Fibroblast of lung (primary cell): ENCODE measurements around the gene JAKMIP3. TPM values are rescaled to one million over a fixed set of nuclear protein-coding genes. Genes with fewer than 3 reads are reported as not detected.

Source experiments
- DNase-seq, 2 donors: peaks; one replicate each; pipeline versions ENCODE4 v3.0.0 to v3.0.0-alpha.2; 2010; ENCODE audit warnings: low read depth in 2 of 2
- H2AFZ ChIP-seq: 2 replicates; pipeline ENCODE4 v1.5.1; 2012; ENCODE audit warnings: low read length, control low read depth, inconsistent platforms
- H3K27ac ChIP-seq: 2 replicates; pipeline ENCODE4 v1.5.1; 2011; ENCODE audit warnings: low read length, control low read depth; ENCODE audit not compliant: insufficient read depth
- H3K27me3 ChIP-seq: 2 replicates; pipeline ENCODE4 v1.5.1; 2011; ENCODE audit warnings: mild to moderate bottlenecking, low read length; ENCODE audit not compliant: control insufficient read depth, insufficient read depth
- H3K36me3 ChIP-seq: 2 replicates; pipeline ENCODE4 v1.5.1; 2011; ENCODE audit warnings: low read length; ENCODE audit not compliant: control insufficient read depth, insufficient read depth
- H3K4me1 ChIP-seq: 2 replicates; pipeline ENCODE4 v1.5.1; 2011; ENCODE audit warnings: low read length; ENCODE audit not compliant: control insufficient read depth, insufficient read depth; ENCODE audit errors: extremely low read depth
- H3K4me2 ChIP-seq: 2 replicates; pipeline ENCODE4 v1.5.1; 2011; ENCODE audit warnings: low read length, control low read depth; ENCODE audit not compliant: insufficient read depth; ENCODE audit errors: extremely low read depth
- H3K4me3 ChIP-seq, 4 experiments: fragments of 200-600 bp in 1 of 4; sonication (generic) in 1 of 4; replicated peaks in 1 of 4; 2 replicates each; pipeline ENCODE4 v1.5.1; 2011 to 2016; ENCODE audit warnings: low read length in 4 of 4, low read depth in 3 of 4, mild to moderate bottlenecking in 3 of 4, control low read depth in 2 of 4, inconsistent platforms in 1 of 4, mixed read lengths in 1 of 4; ENCODE audit not compliant: insufficient read depth in 1 of 4; ENCODE audit errors: control extremely low read depth in 1 of 4
- H3K79me2 ChIP-seq: 2 replicates; pipeline ENCODE4 v1.5.1; 2012; ENCODE audit warnings: mild to moderate bottlenecking, low read length, inconsistent platforms; ENCODE audit not compliant: control insufficient read depth, insufficient read depth
- H3K9ac ChIP-seq: 2 replicates; pipeline ENCODE4 v1.5.1; 2011; ENCODE audit warnings: mild to moderate bottlenecking, low read length, control low read depth; ENCODE audit not compliant: insufficient read depth
- H3K9me3 ChIP-seq: 2 replicates; pipeline ENCODE4 v1.5.1; 2012; ENCODE audit warnings: low read depth, low read length; ENCODE audit not compliant: control insufficient read depth, insufficient read depth
- H4K20me1 ChIP-seq: 2 replicates; pipeline ENCODE4 v1.5.1; 2011; ENCODE audit warnings: low read length; ENCODE audit not compliant: control insufficient read depth, insufficient read depth; ENCODE audit errors: extremely low read depth
- CTCF ChIP-seq, 2 donors: IDR thresholded peaks in 1 of 2; conservative IDR thresholded peaks in 1 of 2; 1 replicate in 1 of 2; 2 replicates in 1 of 2; pipeline ENCODE4 v1.5.1; 2011 to 2012; ENCODE audit warnings: low read length in 2 of 2, control low read depth in 1 of 2, inconsistent platforms in 1 of 2, low read depth in 1 of 2, mild to moderate bottlenecking in 1 of 2
- EZH2 ChIP-seq: IDR thresholded peaks from 2 replicates; pipeline ENCODE4 v1.5.1; 2012; ENCODE audit warnings: low read length, control low read depth, mild to moderate bottlenecking; ENCODE audit errors: missing control alignments
- polyA plus RNA-seq, 2 donors: library from polyadenylated mRNA; depleted of rRNA in 1 of 2; stranded (reverse) in 1 of 2; unstranded in 1 of 2; fragments of >200 nt; gene quantifications; 2 replicates each; pipeline ENCODE4 v1.2.1, GENCODE V29; 2011 to 2012; ENCODE audit warnings: missing spikeins in 1 of 2
- total RNA-seq: library from RNA; depleted of rRNA; stranded (reverse); fragments of >200 nt; gene quantifications from 2 replicates; pipeline ENCODE4 v1.2.1, GENCODE V29; 2014

Gene JAKMIP3
- total and polyA plus RNA-seq, 2 donors (not counting 1 experiment from before 2014, with no cell fraction given): 0.17 TPM

GRCh38 chr10:132044803-132045202 is 20.9 kb upstream of the JAKMIP3 start:
- Histone ChIP-seq H3K9ac (no peak overlapping the region), H3K4me1 (no peaks in the 10 kb centered on the region), H3K36me3 (no peaks in the 10 kb centered on the region), H4K20me1 (no peaks in the 10 kb centered on the region), H3K27me3 (no peaks in the 10 kb centered on the region), H3K79me2 (no peaks in the 10 kb centered on the region), H3K4me2 (no peak overlapping the region), H2AFZ (no peak overlapping the region), H3K4me3 (no peak overlapping the region), H3K27ac (no peak overlapping the region), H3K9me3 (no peaks in the 10 kb centered on the region)
- TF ChIP-seq EZH2 (no peak), CTCF (conservative IDR thresholded peaks at IDR 0.05 in 1 of 2, IDR thresholded peaks at IDR 0.05 in 1 of 2; ENCODE audit: low read depth in 1 of 2, low read length in 2 of 2) (no peak)
- DNase-seq: no peak

DNA sequence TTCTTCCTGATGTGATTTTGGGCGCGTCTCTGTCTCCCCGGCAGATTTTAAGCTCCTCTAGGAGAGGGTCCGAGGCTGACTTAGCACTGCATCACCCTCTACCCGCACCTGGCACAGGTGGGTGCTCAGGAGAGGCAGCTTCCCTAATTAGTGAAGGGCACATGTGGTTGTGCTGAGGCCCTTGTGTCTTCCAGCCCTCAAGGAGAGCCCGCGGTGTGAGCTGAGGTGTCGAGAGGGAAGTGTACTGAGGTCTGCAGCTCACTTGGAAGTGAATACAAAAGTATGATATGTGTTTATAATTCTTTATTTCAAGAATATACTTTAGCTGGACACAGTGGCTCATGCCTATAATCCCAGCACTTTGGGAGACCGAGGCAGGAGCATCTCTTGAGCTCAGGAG is 20.4 kb upstream of the JAKMIP3 start:
- no peaks in the 10 kb centered on the region for H4K20me1 ChIP-seq
- H3K4me1 ChIP-seq: no peaks in the 10 kb centered on the region
- H3K27ac ChIP-seq: no peak overlapping the region
- no peaks in the 10 kb centered on the region for H3K27me3 ChIP-seq
- H3K9me3 ChIP-seq: no peaks in the 10 kb centered on the region
- no peak for TF ChIP-seq CTCF (conservative IDR thresholded peaks at IDR 0.05 in 1 of 2, IDR thresholded peaks at IDR 0.05 in 1 of 2; ENCODE audit: low read depth in 1 of 2, low read length in 2 of 2)
- TF ChIP-seq EZH2: no peak
- DNase-seq: no peak
- no peaks in the 10 kb centered on the region for H3K79me2 ChIP-seq
- H3K4me2 ChIP-seq: no peak overlapping the region
- no peak overlapping the region for H2AFZ ChIP-seq
- H3K9ac ChIP-seq: no peak overlapping the region
- H3K36me3 ChIP-seq: no peaks in the 10 kb centered on the region
- no peak overlapping the region for H3K4me3 ChIP-seq

GRCh38 chr10:132047575-132048293 is 18.0 kb upstream of the JAKMIP3 start:
- Histone ChIP-seq H3K27me3 (no peaks in the 10 kb centered on the region), H3K9me3 (no peaks in the 10 kb centered on the region), H3K4me1 (no peaks in the 10 kb centered on the region), H3K9ac (no peak overlapping the region), H3K36me3 (no peaks in the 10 kb centered on the region), H4K20me1 (no peaks in the 10 kb centered on the region), H2AFZ (no peak overlapping the region), H3K4me2 (no peak overlapping the region), H3K79me2 (no peaks in the 10 kb centered on the region), H3K4me3 (no peak overlapping the region), H3K27ac (no peak overlapping the region)
- TF ChIP-seq CTCF (conservative IDR thresholded peaks at IDR 0.05 in 1 of 2, IDR thresholded peaks at IDR 0.05 in 1 of 2; ENCODE audit: low read depth in 1 of 2, low read length in 2 of 2) (no peak), EZH2 (no peak)
- no peak for DNase-seq
